ENCODE data around the gene ADAMTS14. TPM values are rescaled to one million over a fixed set of nuclear protein-coding genes. Genes with fewer than 3 reads are reported as not detected.

The ADAMTS14 gene
- polyA plus RNA-seq, 3 donors = 0.05 TPM; not detected in 2

- Mint-ChIP-seq H3K4me3 (no peak overlapping the region), H3K27me3 (ENCODE audit: low read depth in 3 of 3) (peaks cover 1 to 6% (median 6%) of the 10 kb centered on the region in 3 donors), H3K36me3 (no peaks in the 10 kb centered on the region), H3K9me3 (peaks cover 3 to 19% (median 6%) of the 10 kb centered on the region in 7 donors), H3K27ac (no peak overlapping the region), H3K4me1 (no peaks in the 10 kb centered on the region)
- intact Hi-C loops (cut with micrococcal nuclease) = no loop called here
- no peak for TF ChIP-seq CTCF (IDR thresholded peaks at IDR 0.05)
- Histone ChIP-seq H3K4me3 (replicated peaks in 1 of 3; ENCODE audit: low read depth in 2 of 3, low read length in 3 of 3) (no peak overlapping the region), H3K27me3 (ENCODE audit: control insufficient read depth in 2 of 2, insufficient read depth in 2 of 2, low read length in 2 of 2) (no peaks in the 10 kb centered on the region), H3K36me3 (replicated peaks in 1 of 2; ENCODE audit: control insufficient read depth in 1 of 2, insufficient read depth in 2 of 2, low read length in 2 of 2) (no peaks in the 10 kb centered on the region), H3K27ac (ENCODE audit: low read depth in 1 of 2, low read length in 2 of 2) (no peak overlapping the region), H2AFZ (ENCODE audit: insufficient read depth, low read depth, low read length, poor library complexity, severe bottlenecking) (no peak overlapping the region), H3K79me2 (ENCODE audit: insufficient read depth, low read length) (no peaks in the 10 kb centered on the region), H3K9ac (ENCODE audit: insufficient read depth, low read length, poor library complexity, severe bottlenecking) (no peak overlapping the region), H3K9me3 (replicated peaks in 1 of 2; ENCODE audit: control insufficient read depth in 1 of 2, insufficient read depth in 1 of 2, low read length in 2 of 2) (peaks cover 0 to 11% of the 10 kb centered on the region in 2 donors), H4K20me1 (ENCODE audit: insufficient read depth, low read length) (no peaks in the 10 kb centered on the region), H3K4me2 (replicated peaks; ENCODE audit: extremely low read depth, low read length, poor library complexity, severe bottlenecking) (no peak overlapping the region), H3K4me1 (ENCODE audit: control insufficient read depth in 1 of 2, insufficient read depth in 2 of 2, low read length in 2 of 2) (no peaks in the 10 kb centered on the region)
- 100% methylated on average over 2 of the region's 6 CpGs for WGBS (ENCODE audit: insufficient coverage)
- no peak for DNase-seq
Measured at GRCh38 chr10:70657041-70657440, 15.3 kb upstream of the ADAMTS14 start.

GRCh38 chr10:70658582-70659136 lies 13.6 kb upstream of the ADAMTS14 start:
- Histone ChIP-seq H3K4me1 (ENCODE audit: control insufficient read depth in 1 of 2, insufficient read depth in 2 of 2, low read length in 2 of 2) (no peaks in the 10 kb centered on the region), H3K27me3 (ENCODE audit: control insufficient read depth in 2 of 2, insufficient read depth in 2 of 2, low read length in 2 of 2) (no peaks in the 10 kb centered on the region), H4K20me1 (ENCODE audit: insufficient read depth, low read length) (no peaks in the 10 kb centered on the region), H3K27ac (ENCODE audit: low read depth in 1 of 2, low read length in 2 of 2) (no peak overlapping the region), H3K4me2 (replicated peaks; ENCODE audit: extremely low read depth, low read length, poor library complexity, severe bottlenecking) (no peak overlapping the region), H3K9ac (ENCODE audit: insufficient read depth, low read length, poor library complexity, severe bottlenecking) (no peak overlapping the region), H3K4me3 (replicated peaks in 1 of 3; ENCODE audit: low read depth in 2 of 3, low read length in 3 of 3) (no peak overlapping the region), H2AFZ (ENCODE audit: insufficient read depth, low read depth, low read length, poor library complexity, severe bottlenecking) (no peak overlapping the region), H3K79me2 (ENCODE audit: insufficient read depth, low read length) (no peaks in the 10 kb centered on the region), H3K9me3 (replicated peaks in 1 of 2; ENCODE audit: control insufficient read depth in 1 of 2, insufficient read depth in 1 of 2, low read length in 2 of 2) (no peaks in the 10 kb centered on the region), H3K36me3 (replicated peaks in 1 of 2; ENCODE audit: control insufficient read depth in 1 of 2, insufficient read depth in 2 of 2, low read length in 2 of 2) (no peaks in the 10 kb centered on the region)
- Mint-ChIP-seq H3K4me1 (no peaks in the 10 kb centered on the region), H3K27me3 (ENCODE audit: low read depth in 3 of 3) (peaks cover 0 to 8% (median 6%) of the 10 kb centered on the region in 3 donors), H3K36me3 (no peaks in the 10 kb centered on the region), H3K9me3 (peaks cover 2 to 18% (median 4%) of the 10 kb centered on the region in 7 donors), H3K4me3 (no peak overlapping the region), H3K27ac (no peak overlapping the region)
- no peak for TF ChIP-seq CTCF (IDR thresholded peaks at IDR 0.05)
- no CpG with 5 or more reads among the region's 1 CpG for WGBS (ENCODE audit: insufficient coverage)
- no peak for DNase-seq
- intact Hi-C loops (cut with micrococcal nuclease) = no loop called here
